ENCODE measurements around the gene CDADC1. TPM values are rescaled to one million over a fixed set of nuclear protein-coding genes. Genes with fewer than 3 reads are reported as not detected.

The CDADC1 gene
- total RNA-seq (2014; rRNA removed) (3.7 and 17.6 TPM in 2 replicates), Bru-seq, nascent RNA (percentile 53 among the genes with signal in this experiment), BruChase-seq, experiment 1, labeled RNA remaining after a 6-hour chase (percentile 49 among the genes with signal in this experiment), BruChase-seq, experiment 2, labeled RNA remaining after a 2-hour chase (percentile 52 among the genes with signal in this experiment)
- long read RNA-seq, partial matches to known transcripts: 10 of 19 reads
- long read RNA-seq, other reads (novel, unspliced or antisense): 7 of 19 reads

- H3K36me3 ChIP-seq (ENCODE audit: low read depth, low read length): no peaks in the 10 kb centered on the region
- DNase-seq (peak; percentile 93), ATAC-seq (peak; percentile 92)
- H3K4me2 ChIP-seq (ENCODE audit: low read length): peak within 1 kb of the TSS; percentile 99
- peak within 1 kb of the TSS; percentile 87 for H3K4me3 ChIP-seq (ENCODE audit: low read length)
- H3K27ac ChIP-seq (ENCODE audit: low read length): 0 out of 2 replicates have a peak within 1 kb of the TSS, but pooled peaks have one; percentile 26
- peaks cover 16% of the 10 kb centered on the region; the same call in 1 of the 2 replicates for H3K79me2 ChIP-seq (ENCODE audit: low read length)
- peak within 1 kb of the TSS; percentile 82 for H3K9ac ChIP-seq (ENCODE audit: low read length)
- H3K4me1 ChIP-seq (ENCODE audit: insufficient read depth, low read length): no peaks in the 10 kb centered on the region
- TF ChIP-seq CTCF (conservative IDR thresholded peaks at IDR 0.05; ENCODE audit: low read depth, low read length) (no peak), EZH2 (IDR thresholded peaks at IDR 0.05; ENCODE audit: low read length, unreplicated experiment) (no peak), EZH2phosphoT487 (IDR thresholded peaks at IDR 0.05; ENCODE audit: borderline replicate concordance, low read length) (no peak)
- intact Hi-C loops (cut with micrococcal nuclease): loop anchor here (2.0 kb wide), 1 partner anchor 33 kb away; no protein-coding TSS in a partner anchor
- POLR2A ChIA-PET (ENCODE audit: unreplicated experiment): interaction anchor here (0.5 to 0.6 kb wide), 4 partner anchors 33 to 719 kb away, joined by 3 to 4 read pairs (median 4); no protein-coding TSS in a partner anchor
- H3K9me3 ChIP-seq (ENCODE audit: low read length): no peaks in the 10 kb centered on the region
- TSS peak; percentile 67 for BruUV-seq (replicated peaks)
- H3F3A ChIP-seq (ENCODE audit: low read length, unreplicated experiment): no peaks in the 10 kb centered on the region
- no peaks in the 10 kb centered on the region for H3K27me3 ChIP-seq (ENCODE audit: low read length)
- CTCF ChIA-PET: interaction anchor here (0.6 to 1.9 kb wide), 3 partner anchors 8 to 1340 kb away, joined by 3 to 7 read pairs (median 3); no protein-coding TSS in a partner anchor
- no peaks in the 10 kb centered on the region for H4K20me1 ChIP-seq (ENCODE audit: low read length)
- no peaks in the 10 kb centered on the region for H3K9me2 ChIP-seq (replicated peaks; ENCODE audit: low read length)
- peak within 1 kb of the TSS; percentile 98 for H2AFZ ChIP-seq (ENCODE audit: low read length)
These were observed at the start of gene CDADC1 for GRCh38 chr13:49247643-49248621. Gene CDADC1 (plus strand): TSS chr13:49247925. CDS start chr13:49248038, 113 bp downstream.

GRCh38 chr13:49206641-49207040, 41.1 kb upstream of the CDADC1 start:
- no TSS peak for BruUV-seq (replicated peaks)
- H3K4me2 ChIP-seq (ENCODE audit: low read length): no peak overlapping the region
- TF ChIP-seq EZH2 (IDR thresholded peaks at IDR 0.05; ENCODE audit: low read length, unreplicated experiment) (no peak), CTCF (conservative IDR thresholded peaks at IDR 0.05; ENCODE audit: low read depth, low read length) (no peak), EZH2phosphoT487 (IDR thresholded peaks at IDR 0.05; ENCODE audit: borderline replicate concordance, low read length) (no peak)
- no peak overlapping the region for H2AFZ ChIP-seq (ENCODE audit: low read length)
- DNase-seq: no peak
- no peak overlapping the region for H3K9ac ChIP-seq (ENCODE audit: low read length)
- no peaks in the 10 kb centered on the region for H3F3A ChIP-seq (ENCODE audit: low read length, unreplicated experiment)
- no peaks in the 10 kb centered on the region for H3K9me2 ChIP-seq (replicated peaks; ENCODE audit: low read length)
- H3K9me3 ChIP-seq (ENCODE audit: low read length): no peaks in the 10 kb centered on the region
- no peaks in the 10 kb centered on the region for H3K79me2 ChIP-seq (ENCODE audit: low read length)
- ChIA-PET POLR2A (ENCODE audit: unreplicated experiment) (no interaction called here), CTCF (no interaction called here)
- intact Hi-C loops (cut with micrococcal nuclease): no loop called here
- no peak for ATAC-seq
- peaks cover 4% of the 10 kb centered on the region; the same call in 1 of the 2 replicates for H3K36me3 ChIP-seq (ENCODE audit: low read depth, low read length)
- H3K27ac ChIP-seq (ENCODE audit: low read length): no peak overlapping the region
- no peaks in the 10 kb centered on the region for H3K27me3 ChIP-seq (ENCODE audit: low read length)
- no peak overlapping the region for H3K4me3 ChIP-seq (ENCODE audit: low read length)
- H3K4me1 ChIP-seq (ENCODE audit: insufficient read depth, low read length): no peaks in the 10 kb centered on the region
- H4K20me1 ChIP-seq (ENCODE audit: low read length): no peaks in the 10 kb centered on the region

All from PC-3 (cell line).